Measurements from ENCODE around the gene FANCI.

FANCI gene

DNA sequence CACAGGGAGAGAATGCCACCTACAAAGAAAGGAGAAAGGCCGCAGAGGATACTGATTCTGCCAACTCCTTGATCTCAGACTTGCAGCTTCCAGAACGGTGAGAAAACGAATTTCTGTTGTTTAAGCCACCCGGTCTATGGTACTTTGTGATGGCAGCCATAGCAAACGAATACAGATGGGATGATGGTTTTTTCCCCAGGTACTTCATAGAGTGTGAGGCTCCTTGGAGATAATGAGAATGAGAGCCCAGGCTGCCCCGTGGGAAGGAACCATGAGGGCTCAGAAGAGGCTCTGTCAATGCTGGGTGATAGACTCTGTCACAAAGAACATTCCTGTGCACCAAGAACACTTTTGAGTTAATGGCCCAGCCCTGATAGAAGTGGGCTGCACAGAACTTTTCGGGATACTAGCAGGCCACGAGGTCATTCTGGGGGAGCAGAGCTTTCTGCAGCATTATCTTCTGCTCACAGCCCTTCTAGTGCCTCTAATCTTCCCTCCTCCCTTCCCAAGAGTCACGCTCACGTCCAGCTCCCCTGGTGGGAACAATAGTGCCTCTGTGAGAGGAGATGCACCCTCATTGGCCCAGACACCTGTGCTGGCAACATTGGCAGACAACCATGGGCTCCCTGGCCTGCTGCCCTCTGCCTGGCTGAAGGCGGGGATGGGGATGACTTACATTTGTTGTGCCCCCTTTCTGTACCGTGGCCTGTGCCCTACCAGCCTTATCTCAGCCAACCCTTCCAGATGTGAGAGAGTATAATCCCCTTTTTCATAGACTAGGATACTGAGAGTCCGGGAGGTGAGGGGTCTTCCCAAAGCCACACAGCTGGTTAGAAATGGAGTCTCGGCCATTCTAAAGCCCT, 17.2 kb upstream of the FANCI start:
- TF ChIP-seq SIN3A (IDR thresholded peaks at IDR 0.05; ENCODE audit: borderline replicate concordance, insufficient read depth, low read length) (no peak), TAF1 (IDR thresholded peaks at IDR 0.05; ENCODE audit: borderline replicate concordance, insufficient read depth, low read length) (no peak), POLR2AphosphoS5 (IDR thresholded peaks at IDR 0.05; ENCODE audit: low read depth, low read length) (no peak), FOXP2 (optimal IDR thresholded peaks at IDR 0.05; ENCODE audit: borderline replicate concordance, extremely low read depth, extremely low read length, insufficient read depth) (no peak)
- TF ChIP-seq, protein P1, sequence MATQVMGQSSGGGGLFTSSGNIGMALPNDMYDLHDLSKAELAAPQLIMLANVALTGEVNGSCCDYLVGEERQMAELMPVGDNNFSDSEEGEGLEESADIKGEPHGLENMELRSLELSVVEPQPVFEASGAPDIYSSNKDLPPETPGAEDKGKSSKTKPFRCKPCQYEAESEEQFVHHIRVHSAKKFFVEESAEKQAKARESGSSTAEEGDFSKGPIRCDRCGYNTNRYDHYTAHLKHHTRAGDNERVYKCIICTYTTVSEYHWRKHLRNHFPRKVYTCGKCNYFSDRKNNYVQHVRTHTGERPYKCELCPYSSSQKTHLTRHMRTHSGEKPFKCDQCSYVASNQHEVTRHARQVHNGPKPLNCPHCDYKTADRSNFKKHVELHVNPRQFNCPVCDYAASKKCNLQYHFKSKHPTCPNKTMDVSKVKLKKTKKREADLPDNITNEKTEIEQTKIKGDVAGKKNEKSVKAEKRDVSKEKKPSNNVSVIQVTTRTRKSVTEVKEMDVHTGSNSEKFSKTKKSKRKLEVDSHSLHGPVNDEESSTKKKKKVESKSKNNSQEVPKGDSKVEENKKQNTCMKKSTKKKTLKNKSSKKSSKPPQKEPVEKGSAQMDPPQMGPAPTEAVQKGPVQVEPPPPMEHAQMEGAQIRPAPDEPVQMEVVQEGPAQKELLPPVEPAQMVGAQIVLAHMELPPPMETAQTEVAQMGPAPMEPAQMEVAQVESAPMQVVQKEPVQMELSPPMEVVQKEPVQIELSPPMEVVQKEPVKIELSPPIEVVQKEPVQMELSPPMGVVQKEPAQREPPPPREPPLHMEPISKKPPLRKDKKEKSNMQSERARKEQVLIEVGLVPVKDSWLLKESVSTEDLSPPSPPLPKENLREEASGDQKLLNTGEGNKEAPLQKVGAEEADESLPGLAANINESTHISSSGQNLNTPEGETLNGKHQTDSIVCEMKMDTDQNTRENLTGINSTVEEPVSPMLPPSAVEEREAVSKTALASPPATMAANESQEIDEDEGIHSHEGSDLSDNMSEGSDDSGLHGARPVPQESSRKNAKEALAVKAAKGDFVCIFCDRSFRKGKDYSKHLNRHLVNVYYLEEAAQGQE (IDR thresholded peaks at IDR 0.05; ENCODE audit: insufficient read depth in 1 of 2, low read depth in 2 of 2, low read length in 2 of 2): no peak

DNA sequence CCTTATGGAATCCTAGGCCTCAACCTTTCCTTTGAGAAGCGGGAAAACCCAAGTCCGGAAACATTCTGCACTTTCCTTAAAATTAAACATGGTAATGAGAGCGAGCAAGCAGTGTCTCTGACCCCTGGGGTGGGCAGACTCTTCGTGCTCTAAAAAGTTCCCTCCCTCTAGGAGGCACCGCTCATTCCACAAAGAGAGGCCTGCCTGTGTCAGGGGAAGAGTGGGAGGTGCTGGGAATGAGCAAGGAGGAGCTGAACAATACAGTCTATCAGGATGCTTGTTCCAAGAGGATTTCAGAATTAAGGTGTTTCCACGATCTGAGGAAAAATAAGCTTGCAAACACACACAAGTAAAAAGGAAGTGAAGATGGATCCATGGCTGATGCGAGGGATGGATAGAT, 16.4 kb upstream of the FANCI start:
- TF ChIP-seq POLR2AphosphoS5 (IDR thresholded peaks at IDR 0.05; ENCODE audit: low read depth, low read length) (no peak), TAF1 (IDR thresholded peaks at IDR 0.05; ENCODE audit: borderline replicate concordance, insufficient read depth, low read length) (no peak), SIN3A (IDR thresholded peaks at IDR 0.05; ENCODE audit: borderline replicate concordance, insufficient read depth, low read length) (no peak), FOXP2 (optimal IDR thresholded peaks at IDR 0.05; ENCODE audit: borderline replicate concordance, extremely low read depth, extremely low read length, insufficient read depth) (no peak)

DNA sequence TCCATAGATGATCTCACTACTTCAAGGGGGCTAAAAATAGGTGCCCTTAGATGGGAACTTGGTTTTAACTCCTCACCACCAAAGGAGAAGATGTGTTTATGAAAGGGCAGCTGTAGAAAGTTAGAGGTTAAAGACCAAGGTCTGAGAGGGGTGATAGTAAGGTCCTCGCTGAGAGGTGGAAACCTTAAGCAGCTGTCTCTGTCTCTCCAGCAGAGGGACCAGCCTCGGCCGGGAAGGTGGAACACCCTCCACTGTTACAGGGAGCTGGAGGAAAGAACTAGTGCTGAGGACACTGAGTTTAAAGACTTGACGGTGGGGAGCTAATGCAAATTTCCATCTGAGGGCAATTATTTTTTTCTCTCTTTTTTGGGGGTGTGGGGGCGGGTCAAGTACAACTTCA, 13.5 kb upstream of the FANCI start:
- TF ChIP-seq SIN3A (IDR thresholded peaks at IDR 0.05; ENCODE audit: borderline replicate concordance, insufficient read depth, low read length): no peak
- TF ChIP-seq, protein P1 (IDR thresholded peaks at IDR 0.05; ENCODE audit: insufficient read depth in 1 of 2, low read depth in 2 of 2, low read length in 2 of 2): no peak
- TF ChIP-seq POLR2AphosphoS5 (IDR thresholded peaks at IDR 0.05; ENCODE audit: low read depth, low read length): no peak
- no peak for TF ChIP-seq FOXP2 (optimal IDR thresholded peaks at IDR 0.05; ENCODE audit: borderline replicate concordance, extremely low read depth, extremely low read length, insufficient read depth)
- no peak for TF ChIP-seq TAF1 (IDR thresholded peaks at IDR 0.05; ENCODE audit: borderline replicate concordance, insufficient read depth, low read length)

- no peak for TF ChIP-seq SIN3A (IDR thresholded peaks at IDR 0.05; ENCODE audit: borderline replicate concordance, insufficient read depth, low read length)
Observed at GRCh38 chr15:89231832-89232231, 11.9 kb upstream of the FANCI start.

- TF ChIP-seq POLR2AphosphoS5 (IDR thresholded peaks at IDR 0.05; ENCODE audit: low read depth, low read length) (no peak), TAF1 (IDR thresholded peaks at IDR 0.05; ENCODE audit: borderline replicate concordance, insufficient read depth, low read length) (no peak)
Observed at GRCh38 chr15:89243046-89243690, 611 bp upstream of the FANCI start.

DNA sequence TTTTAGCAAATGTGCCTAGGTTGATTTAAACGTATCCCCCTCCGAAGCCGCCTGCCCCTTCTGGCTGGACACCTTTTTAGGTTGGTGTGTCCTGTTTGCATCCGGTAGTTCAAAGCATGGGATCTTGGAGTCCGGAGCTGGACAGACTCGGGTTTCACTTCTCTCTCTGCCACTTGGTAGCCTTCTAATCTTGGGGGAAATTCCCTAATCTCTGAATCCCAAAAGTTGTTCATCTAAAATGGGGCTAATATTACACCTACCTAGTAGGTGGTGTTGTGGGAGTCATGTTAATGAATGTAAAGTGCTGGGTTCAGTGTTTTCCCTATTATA, 760 bp downstream of the FANCI start:
- TF ChIP-seq, protein P1 (IDR thresholded peaks at IDR 0.05; ENCODE audit: insufficient read depth in 1 of 2, low read depth in 2 of 2, low read length in 2 of 2): no peak
- TF ChIP-seq POLR2AphosphoS5 (IDR thresholded peaks at IDR 0.05; ENCODE audit: low read depth, low read length): no peak
- no peak for TF ChIP-seq TAF1 (IDR thresholded peaks at IDR 0.05; ENCODE audit: borderline replicate concordance, insufficient read depth, low read length)
- TF ChIP-seq FOXP2 (optimal IDR thresholded peaks at IDR 0.05; ENCODE audit: borderline replicate concordance, extremely low read depth, extremely low read length, insufficient read depth): no peak
- no peak for TF ChIP-seq SIN3A (IDR thresholded peaks at IDR 0.05; ENCODE audit: borderline replicate concordance, insufficient read depth, low read length)
